IMR-90 (cell line): ENCODE results near the gene LYSMD2. TPM values are rescaled to one million over a fixed set of nuclear protein-coding genes. Genes with fewer than 3 reads are reported as not detected.
A peak's percentile ranks its signal among the peaks of the same experiment; 100 is the strongest.

Experiments
- ATAC-seq: fragments of 200-7000 bp; cut with Tn5 transposase; 2 replicates; pipeline ENCODE4 v1.9.1; 2020; ENCODE audit warnings: low read depth, mild to moderate bottlenecking, moderate library complexity
- BruUV-seq: library from RNA; stranded (reverse); fragments of 400-500 nt; replicated peaks from 2 replicates; lab custom pipeline; 2021; lab: Mats Ljungman, UMichigan
- CTCF ChIA-PET: fragments of 300-600 bp; formaldehyde crosslinking; extraction: SDS; loops from one replicate; lab custom pipeline; 2021; ENCODE audit warnings: antibody characterized with exemption; lab: Yijun Ruan, JAX
- POLR2A ChIA-PET: fragments of 300-600 bp; sonication (Branson Sonifier 250); formaldehyde crosslinking; loops from one replicate; lab custom pipeline; 2022; ENCODE audit warnings: antibody characterized with exemption; ENCODE audit not compliant: unreplicated experiment; lab: Charles Lee
- DNase-seq: peaks from one replicate; pipeline ENCODE4 v3.0.0; 2013
- H2AFZ ChIP-seq: replicated peaks from 2 replicates; pipeline ENCODE3; 2013; ENCODE audit warnings: low read length, mild to moderate bottlenecking; ENCODE audit not compliant: poor library complexity
- H2AK5ac ChIP-seq: 2 replicates; pipeline ENCODE4 v1.6.1; 2013; ENCODE audit warnings: low read depth, low read length, inconsistent platforms
- H2AK9ac ChIP-seq: replicated peaks from 2 replicates; pipeline ENCODE3; 2013; ENCODE audit warnings: mild to moderate bottlenecking, low read depth, low read length, moderate library complexity; ENCODE audit not compliant: poor library complexity
- H2BK120ac ChIP-seq: 2 replicates; pipeline ENCODE4 v1.6.1; 2013; ENCODE audit warnings: low read depth, low read length, inconsistent platforms
- H2BK15ac ChIP-seq: 3 replicates; pipeline ENCODE4 v1.6.1; 2013; ENCODE audit warnings: low read depth, low read length, inconsistent platforms
- H2BK20ac ChIP-seq: 2 replicates; pipeline ENCODE4 v1.6.1; 2013; ENCODE audit warnings: low read depth, mild to moderate bottlenecking, inconsistent platforms, low read length, moderate library complexity
- H2BK5ac ChIP-seq: 2 replicates; pipeline ENCODE4 v1.6.1; 2013; ENCODE audit warnings: mild to moderate bottlenecking, low read depth, low read length, inconsistent platforms; ENCODE audit not compliant: poor library complexity, severe bottlenecking
- H3K14ac ChIP-seq: replicated peaks from 2 replicates; pipeline ENCODE4 v1.6.1; 2013; ENCODE audit warnings: low read depth, low read length, inconsistent platforms
- H3K18ac ChIP-seq: 2 replicates; pipeline ENCODE4 v1.6.1; 2013; ENCODE audit warnings: low read depth, low read length, control low read depth
- H3K23ac ChIP-seq: 2 replicates; pipeline ENCODE4 v1.6.1; 2013; ENCODE audit warnings: low read depth, low read length, inconsistent platforms
- H3K27ac ChIP-seq: 2 replicates; pipeline ENCODE4 v1.5.1; 2013; ENCODE audit warnings: mild to moderate bottlenecking, control low read depth, low read length; ENCODE audit not compliant: insufficient read depth
- H3K27me3 ChIP-seq: 2 replicates; pipeline ENCODE4 v1.6.1; 2013; ENCODE audit warnings: low read length; ENCODE audit not compliant: control insufficient read depth, insufficient read depth
- H3K36me3 ChIP-seq: 2 replicates; pipeline ENCODE4 v1.6.1; 2013; ENCODE audit warnings: low read length, mixed read lengths; ENCODE audit not compliant: control insufficient read depth, insufficient read depth
- H3K4ac ChIP-seq: 2 replicates; pipeline ENCODE4 v1.6.1; 2013; ENCODE audit warnings: low read depth, low read length, inconsistent platforms
- H3K4me1 ChIP-seq: 2 replicates; pipeline ENCODE4 v1.6.1; 2013; ENCODE audit warnings: low read length, mixed read lengths; ENCODE audit not compliant: control insufficient read depth, insufficient read depth
- H3K4me2 ChIP-seq: 2 replicates; pipeline ENCODE4 v1.6.1; 2013; ENCODE audit warnings: low read depth, mild to moderate bottlenecking, control low read depth, low read length, moderate library complexity
- H3K4me3 ChIP-seq: 2 replicates; pipeline ENCODE4 v1.5.1; 2013; ENCODE audit warnings: low read depth, mild to moderate bottlenecking, control low read depth, low read length, moderate library complexity; ENCODE audit not compliant: insufficient read depth
- H3K56ac ChIP-seq: 2 replicates; pipeline ENCODE4 v1.6.1; 2013; ENCODE audit warnings: low read length, inconsistent platforms; ENCODE audit not compliant: insufficient read depth; ENCODE audit errors: extremely low read depth
- H3K79me1 ChIP-seq, 2 experiments: 2 replicates each; pipeline ENCODE4 v1.6.1; 2013; ENCODE audit warnings: low read length in 2 of 2, inconsistent platforms in 1 of 2, low read depth in 1 of 2
- H3K9ac ChIP-seq: 2 replicates; pipeline ENCODE4 v1.6.1; 2013; ENCODE audit warnings: low read depth, low read length, control low read depth
- H3K9me1 ChIP-seq: 2 replicates; pipeline ENCODE4 v1.6.1; 2013; ENCODE audit warnings: low read length, inconsistent platforms; ENCODE audit not compliant: insufficient read depth
- H3K9me3 ChIP-seq: 2 replicates; pipeline ENCODE4 v1.6.1; 2013; ENCODE audit warnings: low read length; ENCODE audit not compliant: control insufficient read depth, insufficient read depth
- H4K20me1 ChIP-seq: 2 replicates; pipeline ENCODE4 v1.6.1; 2013; ENCODE audit warnings: low read length, inconsistent platforms; ENCODE audit not compliant: insufficient read depth
- H4K5ac ChIP-seq: 2 replicates; pipeline ENCODE4 v1.6.1; 2013; ENCODE audit warnings: mild to moderate bottlenecking, low read depth, low read length, control low read depth
- H4K8ac ChIP-seq, 2 experiments: 2 replicates each; pipeline ENCODE4 v1.6.1; 2013; ENCODE audit warnings: low read depth in 2 of 2, low read length in 2 of 2, control low read depth in 1 of 2, inconsistent platforms in 1 of 2
- H4K91ac ChIP-seq: 2 replicates; pipeline ENCODE4 v1.6.1; 2013; ENCODE audit warnings: low read depth, low read length, inconsistent platforms; ENCODE audit not compliant: insufficient read depth
- RAD21 ChIP-seq: IDR thresholded peaks from 2 replicates; pipeline ENCODE4 v1.6.1; 2012; ENCODE audit warnings: low read length, improper control_type of control experiment
- USF2 ChIP-seq: fragments of 150-350 bp; IDR thresholded peaks from 2 replicates; pipeline ENCODE4 v1.6.1; 2017; ENCODE audit warnings: mild to moderate bottlenecking, antibody characterized with exemption, low read length, low read depth
- WGBS, 2 experiments: methylation state at CpG; one replicate each; pipeline versions ENCODE4 v1.1.5 to v1.1.7; 2013; ENCODE audit warnings: missing lambda C conversion rate in 2 of 2; ENCODE audit not compliant: insufficient read length in 1 of 2; ENCODE audit errors: extremely low coverage in 2 of 2; 5-methylcytosine and 5-hydroxymethylcytosine counted together
- dilution Hi-C: fragments of 300-500 bp; cut with HindIII; formaldehyde crosslinking; loops from one replicate; pipeline ENCODE4 v1.14.3; 2018; ENCODE audit warnings: low sequenced_read_pairs; ENCODE audit not compliant: unreplicated experiment
- in situ Hi-C: fragments of 300-500 bp; cut with MboI; formaldehyde crosslinking; loops from 3 replicates; pipeline ENCODE4 v1.14.3; 2019; ENCODE audit warnings: low sequenced_read_pairs, inconsistent platforms, mixed read lengths
- intact Hi-C: fragments of 100-400 bp; cut with micrococcal nuclease; formaldehyde crosslinking; loops from 2 replicates; pipeline ENCODE4 v1.10.0; 2022
- polyA plus RNA-seq, 3 experiments: library from polyadenylated mRNA; depleted of rRNA; stranded (reverse); fragments of >200 nt; gene quantifications; 2 replicates each; pipeline ENCODE4 v1.2.3, GENCODE V29; 2012; ENCODE audit warnings: low replicate concordance in 1 of 3
- total RNA-seq: library from RNA; depleted of rRNA; stranded (reverse); fragments of >200 nt; gene quantifications from 2 replicates; pipeline ENCODE4 v1.2.3, GENCODE V29; 2012

The LYSMD2 gene
- total and polyA plus RNA-seq, 2 of the 4 experiments (the other 2 are of a cell fraction), result 5.9 to 6.0 TPM

DNA sequence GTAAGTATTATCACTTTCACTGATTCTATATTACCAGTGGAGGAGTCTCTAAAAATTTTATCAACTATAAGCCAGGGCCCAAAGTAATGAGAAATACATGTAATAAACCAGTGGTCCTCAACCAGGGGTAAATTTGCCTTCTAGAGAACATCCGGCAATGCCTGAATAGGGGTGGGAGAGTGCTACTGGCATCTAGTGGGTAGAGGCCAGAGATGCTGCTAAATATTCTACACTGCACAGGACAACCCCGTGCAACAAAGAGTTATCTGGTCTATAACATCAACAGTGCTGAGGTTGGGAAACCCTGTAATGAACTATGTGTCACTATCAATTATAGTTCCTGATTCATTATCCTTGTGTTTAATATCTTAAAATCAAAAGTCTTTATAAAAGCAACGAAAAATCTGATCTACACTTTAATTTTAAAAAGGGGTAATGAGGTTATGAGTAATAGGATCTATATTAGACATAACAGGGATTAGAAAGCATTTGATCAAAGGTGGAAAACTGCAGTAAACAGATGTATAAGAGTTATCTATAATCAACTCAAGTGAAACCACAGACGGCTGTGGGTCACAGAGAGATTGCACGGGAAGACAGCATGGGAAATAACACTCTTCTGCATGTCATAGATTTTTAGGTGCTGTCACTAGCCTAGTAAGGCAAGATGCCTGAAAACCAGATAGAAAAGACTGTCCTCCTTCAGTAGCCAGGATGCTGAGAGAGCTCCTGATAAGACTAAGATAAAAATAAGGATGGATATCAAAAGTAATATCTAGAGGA lies 2.0 kb downstream of the LYSMD2 start:
- Histone ChIP-seq H3K27me3 (no peaks in the 10 kb centered on the region), H2AK9ac (no peak overlapping the region), H3K79me1 (peaks cover 14 to 50% of the 10 kb centered on the region in 2 experiments), H2AFZ (no peak overlapping the region), H3K36me3 (no peaks in the 10 kb centered on the region), H2AK5ac (no peak overlapping the region), H3K56ac (no peak overlapping the region), H2BK20ac (no peak overlapping the region), H4K20me1 (no peaks in the 10 kb centered on the region), H3K9me3 (no peaks in the 10 kb centered on the region), H3K27ac (no peak overlapping the region), H4K8ac (no peak overlapping the region), H3K4me1 (peaks cover 11% of the 10 kb centered on the region), H3K9me1 (peaks cover 4% of the 10 kb centered on the region), H3K4ac (no peak overlapping the region), H3K4me2 (no peak overlapping the region), H2BK15ac (no peak overlapping the region), H3K4me3 (no peak overlapping the region), H4K91ac (no peak overlapping the region), H4K5ac (no peak overlapping the region), H3K14ac (no peak overlapping the region), H3K23ac (no peak overlapping the region), H2BK5ac (no peak overlapping the region), H3K9ac (no peak overlapping the region), H3K18ac (no peak overlapping the region), H2BK120ac (no peak overlapping the region)
- no CpG with 5 or more reads among the region's 5 CpGs for WGBS, 2 experiments
- no TSS peak for BruUV-seq
- in situ Hi-C loops (no loop called here), dilution Hi-C loops (no loop called here), intact Hi-C loops (loop anchor here (2.0 kb wide), 1 partner anchor 23 kb away; no protein-coding TSS in a partner anchor)
- no peak for DNase-seq
- no peak for ATAC-seq
- CTCF ChIA-PET, result no interaction called here
- POLR2A ChIA-PET, result no interaction called here
- no peak for TF ChIP-seq USF2
- TF ChIP-seq RAD21, result peak; percentile 19; the same call in 1 of the 2 replicates
